IPS DF 4.7 (cell line): ENCODE measurements around the gene ADAMTS6.

Experiments used
- DNase-seq: peaks from one replicate; pipeline ENCODE4 v3.0.0-alpha.2; 2013; ENCODE audit warnings: low spot score; ENCODE audit errors: extremely low read depth

The ADAMTS6 gene

GRCh38 chr5:65108786-65109743, 372.7 kb downstream of the ADAMTS6 start:
- no peak for DNase-seq

DNA sequence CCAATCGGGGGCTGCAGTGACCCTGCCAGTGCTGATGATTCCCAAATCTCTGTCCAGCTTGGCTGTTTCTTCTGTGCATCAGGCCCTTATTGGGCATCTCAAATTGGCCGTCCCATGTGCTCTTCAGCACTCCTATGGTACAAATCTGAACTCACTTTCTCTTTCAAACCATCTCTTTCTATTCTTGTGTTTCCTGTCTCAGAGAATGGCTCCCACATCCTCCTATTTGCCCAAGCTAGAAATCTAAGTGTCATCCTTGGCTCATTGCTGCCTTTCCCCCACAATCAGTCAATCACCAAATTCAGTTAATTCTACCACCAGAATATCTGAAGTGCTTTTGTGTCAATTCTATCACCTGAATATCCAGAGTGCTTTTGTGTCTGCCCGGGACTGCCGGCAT, 376.4 kb downstream of the ADAMTS6 start:
- DNase-seq: no peak

DNA sequence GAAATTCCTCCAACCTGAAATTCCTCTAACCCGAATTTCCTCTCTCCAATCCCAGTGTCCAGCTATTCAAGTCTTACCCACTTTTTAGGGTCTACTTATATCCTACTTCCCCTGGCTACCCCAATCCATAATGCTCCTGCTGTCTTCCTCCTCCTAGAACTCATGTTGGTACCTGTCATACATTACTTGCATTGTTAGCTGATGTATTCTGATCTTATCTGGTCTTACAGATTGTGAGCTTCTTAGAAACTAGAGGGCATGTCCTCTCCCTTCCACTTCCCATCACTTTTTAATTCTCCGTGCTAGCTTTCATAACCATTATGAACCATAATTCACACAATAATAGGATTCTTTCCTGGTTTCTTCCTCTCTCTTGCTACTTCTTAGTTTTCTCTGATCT, 376.9 kb downstream of the ADAMTS6 start:
- no peak for DNase-seq

GRCh38 chr5:65103756-65104440, 377.8 kb downstream of the ADAMTS6 start:
- no peak for DNase-seq

GRCh38 chr5:65102976-65103711, 378.6 kb downstream of the ADAMTS6 start:
- no peak for DNase-seq

- DNase-seq: no peak
Measured at GRCh38 chr5:65102371-65102975, 379.2 kb downstream of the ADAMTS6 start.

- DNase-seq: no peak
Measured at GRCh38 chr5:65101632-65102100, 380.1 kb downstream of the ADAMTS6 start.

GRCh38 chr5:65100911-65101631, 380.6 kb downstream of the ADAMTS6 start:
- no peak for DNase-seq
